Activated CD4-positive, alpha-beta T cell treated with anti-CD3 and anti-CD28 coated beads, Interleukin-2, amount 10 ng/mL, durations not matched to agents 24 days and 14 days (primary cell): Measurements from ENCODE around the gene CYSTM1. TPM values are rescaled to one million over a fixed set of nuclear protein-coding genes. Genes with fewer than 3 reads are reported as not detected.

Experiments
- DNase-seq: peaks from one replicate; pipeline ENCODE4 v3.0.0; 2022
- H3K27ac Mint-ChIP-seq: one replicate; pipeline ENCODE4 v1.8.0; 2022; ENCODE audit warnings: mild to moderate bottlenecking, mixed read lengths
- H3K27me3 Mint-ChIP-seq: one replicate; pipeline ENCODE4 v1.8.0; 2022; ENCODE audit warnings: mixed read lengths
- H3K36me3 Mint-ChIP-seq: one replicate; pipeline ENCODE4 v1.8.0; 2022; ENCODE audit warnings: low read depth, mild to moderate bottlenecking, mixed read lengths
- H3K4me1 Mint-ChIP-seq: one replicate; pipeline ENCODE4 v1.8.0; 2021; ENCODE audit warnings: mixed read lengths
- H3K4me3 Mint-ChIP-seq: one replicate; pipeline ENCODE4 v1.8.0; 2022; ENCODE audit warnings: mild to moderate bottlenecking, moderate library complexity, mixed read lengths
- H3K9me3 Mint-ChIP-seq: one replicate; pipeline ENCODE4 v1.8.0; 2021; ENCODE audit warnings: mixed read lengths
- intact Hi-C: fragments of 100-400 bp; cut with micrococcal nuclease; formaldehyde crosslinking; loops from one replicate; pipeline ENCODE4 v1.15.1; 2023
- total RNA-seq: library from RNA; stranded (reverse); gene quantifications from 2 replicates; pipeline ENCODE4 v1.2.3, GENCODE V29; 2022

Gene CYSTM1
- total RNA-seq, 1 donor from 2014 or later: 17.3 TPM

DNA sequence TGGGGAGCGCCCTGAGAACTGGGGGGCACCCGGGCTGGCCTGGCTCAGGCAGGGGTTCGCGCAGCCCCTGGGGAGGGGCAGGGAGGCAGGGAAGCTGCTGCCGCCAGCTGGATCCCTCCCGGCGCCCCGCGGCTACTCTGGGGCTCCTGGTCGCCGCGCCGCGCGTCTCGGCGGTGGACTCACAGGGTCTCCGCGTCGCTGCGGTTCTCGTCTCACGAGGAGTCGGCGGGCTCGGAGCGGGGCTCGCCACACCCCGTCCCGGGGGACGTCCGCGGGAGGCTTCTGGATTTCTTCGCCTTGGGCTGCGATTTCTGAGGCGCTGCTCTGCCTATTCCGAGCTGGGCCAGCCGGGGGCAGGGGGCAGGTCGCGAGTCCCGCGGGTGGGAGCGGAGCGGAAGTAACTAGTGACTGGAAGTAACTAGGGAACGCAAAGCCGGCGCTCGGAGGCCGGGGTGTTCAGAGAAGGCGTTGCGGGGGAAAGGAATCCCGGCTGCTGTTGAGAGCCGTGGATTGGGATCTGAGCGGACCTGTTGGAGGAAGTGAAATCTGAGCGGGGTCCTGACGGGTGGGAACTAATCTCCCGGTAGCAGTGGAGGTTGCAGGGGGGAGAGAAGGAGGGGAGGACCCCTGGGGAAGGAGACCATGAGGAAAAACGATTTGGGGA lies 511 bp downstream of the CYSTM1 start:
- H3K27me3 Mint-ChIP-seq: peaks cover 19% of the 10 kb centered on the region
- H3K9me3 Mint-ChIP-seq: no peaks in the 10 kb centered on the region
- peak overlapping the region; percentile 78 for H3K27ac Mint-ChIP-seq
- peak; percentile 90 for DNase-seq
- H3K36me3 Mint-ChIP-seq: no peaks in the 10 kb centered on the region
- peaks cover 10% of the 10 kb centered on the region for H3K4me1 Mint-ChIP-seq
- intact Hi-C loops: loop anchor here (1.0 to 10.0 kb wide), 3 partner anchors 68 to 379 kb away; partner anchors contain the start of gene SRA1
- H3K4me3 Mint-ChIP-seq: peak overlapping the region; percentile 95

DNA sequence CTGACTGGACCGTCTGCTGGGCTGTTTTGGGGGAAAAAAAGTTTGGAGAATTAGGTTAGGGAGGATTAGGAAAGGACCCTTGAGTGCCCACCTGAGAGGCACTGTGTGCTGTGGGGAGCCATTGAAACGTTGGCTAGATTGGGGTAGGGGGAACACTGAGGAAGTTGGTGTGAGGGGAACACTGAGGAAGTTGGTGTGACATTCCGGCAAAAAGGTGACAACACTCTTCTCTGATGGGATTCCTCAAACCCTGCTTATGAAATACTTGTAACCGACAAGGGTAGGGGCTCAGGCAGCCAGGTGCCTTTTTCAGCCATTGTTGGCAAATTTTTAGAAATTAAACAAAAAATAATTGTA lies 1.0 kb downstream of the CYSTM1 start:
- H3K36me3 Mint-ChIP-seq: no peaks in the 10 kb centered on the region
- H3K4me1 Mint-ChIP-seq: peaks cover 12% of the 10 kb centered on the region
- H3K27me3 Mint-ChIP-seq: peaks cover 19% of the 10 kb centered on the region
- intact Hi-C loops: loop anchor here (10.0 kb wide), 1 partner anchor 379 kb away; the partner anchor contains the start of gene SRA1
- H3K9me3 Mint-ChIP-seq: no peaks in the 10 kb centered on the region
- H3K4me3 Mint-ChIP-seq: peak overlapping the region; percentile 95
- no peak for DNase-seq
- peak overlapping the region; percentile 78 for H3K27ac Mint-ChIP-seq

- no peak for DNase-seq
- Mint-ChIP-seq H3K27me3 (peaks cover 14% of the 10 kb centered on the region), H3K9me3 (no peaks in the 10 kb centered on the region), H3K4me3 (no peak overlapping the region), H3K36me3 (no peaks in the 10 kb centered on the region), H3K27ac (no peak overlapping the region), H3K4me1 (peaks cover 14% of the 10 kb centered on the region)
- intact Hi-C loops: loop anchor here (10.0 kb wide), 1 partner anchor 377 kb away; the partner anchor contains the start of gene SRA1
Measured at GRCh38 chr5:140178086-140178410, 3.1 kb downstream of the CYSTM1 start.

GRCh38 chr5:140178482-140179116 lies 3.6 kb downstream of the CYSTM1 start:
- no peak overlapping the region for H3K4me3 Mint-ChIP-seq
- peaks cover 8% of the 10 kb centered on the region for H3K27me3 Mint-ChIP-seq
- H3K27ac Mint-ChIP-seq: no peak overlapping the region
- H3K9me3 Mint-ChIP-seq: no peaks in the 10 kb centered on the region
- peaks cover 14% of the 10 kb centered on the region for H3K4me1 Mint-ChIP-seq
- intact Hi-C loops: loop anchor here (10.0 kb wide), 1 partner anchor 376 kb away; the partner anchor contains the start of gene SRA1
- no peaks in the 10 kb centered on the region for H3K36me3 Mint-ChIP-seq
- DNase-seq: no peak

DNA sequence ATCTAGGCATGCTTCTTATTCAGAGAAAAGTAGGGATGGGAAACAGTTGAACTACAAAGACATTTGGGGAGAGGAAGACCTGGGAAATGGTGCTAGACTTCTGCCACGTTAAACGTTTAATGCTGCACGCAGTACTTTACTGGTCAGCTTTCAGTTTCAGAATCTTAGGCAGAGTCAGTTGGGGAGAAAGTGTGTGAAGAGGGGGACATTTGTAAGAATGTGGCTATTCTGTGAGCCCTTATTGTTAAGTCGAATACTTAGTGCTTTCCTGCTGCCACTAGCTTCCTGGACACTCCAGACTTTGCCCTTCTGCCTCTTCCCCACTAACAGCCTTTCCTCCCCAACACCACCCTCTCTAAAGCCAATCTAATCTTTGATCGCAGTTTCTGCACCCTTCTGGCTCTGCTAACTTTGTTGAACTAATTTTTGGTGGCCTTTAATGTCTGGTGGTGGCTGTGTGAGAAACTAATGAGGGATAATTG lies 6.1 kb downstream of the CYSTM1 start:
- Mint-ChIP-seq H3K27me3 (peaks cover 2% of the 10 kb centered on the region), H3K9me3 (no peaks in the 10 kb centered on the region), H3K36me3 (no peaks in the 10 kb centered on the region), H3K4me1 (peaks cover 4% of the 10 kb centered on the region), H3K4me3 (no peak overlapping the region), H3K27ac (peak overlapping the region; percentile 40)
- no peak for DNase-seq
- intact Hi-C loops: no loop called here

- H3K4me1 Mint-ChIP-seq: peaks cover 4% of the 10 kb centered on the region
- H3K4me3 Mint-ChIP-seq: no peak overlapping the region
- H3K27ac Mint-ChIP-seq: no peak overlapping the region
- DNase-seq: no peak
- H3K36me3 Mint-ChIP-seq: no peaks in the 10 kb centered on the region
- intact Hi-C loops: no loop called here
- H3K9me3 Mint-ChIP-seq: no peaks in the 10 kb centered on the region
- no peaks in the 10 kb centered on the region for H3K27me3 Mint-ChIP-seq
Measured at GRCh38 chr5:140181525-140181924, 6.5 kb downstream of the CYSTM1 start.

DNA sequence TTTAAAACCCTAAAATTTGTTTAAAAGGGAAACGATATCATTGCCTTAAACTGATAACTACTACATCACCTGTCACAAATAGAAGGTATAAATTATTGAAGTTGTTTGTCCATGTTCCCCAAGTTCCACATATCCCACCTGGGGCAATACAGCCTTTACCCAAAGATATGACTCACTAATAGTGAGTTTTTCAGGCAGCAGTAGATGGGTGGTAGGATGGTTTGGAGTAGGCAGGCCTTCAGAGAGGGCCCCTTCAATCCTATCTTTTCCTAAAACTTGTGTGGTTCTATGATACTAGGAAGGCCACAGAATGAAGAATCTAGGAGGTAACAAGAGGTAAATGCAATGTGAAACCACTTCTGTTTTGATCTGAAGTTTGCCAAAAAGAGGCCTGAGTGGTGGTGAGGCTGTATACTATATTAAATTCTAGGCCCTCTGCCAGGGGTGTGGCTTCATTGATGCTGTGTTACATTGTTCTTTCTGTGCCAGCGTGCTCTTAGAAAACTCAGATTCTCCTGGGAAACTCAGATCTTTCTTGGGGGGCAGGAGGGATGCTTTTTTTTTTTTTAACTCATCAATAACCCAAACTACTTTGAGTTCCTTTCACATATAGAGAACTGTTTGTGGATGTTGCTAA lies 7.2 kb downstream of the CYSTM1 start:
- no peak for DNase-seq
- Mint-ChIP-seq H3K4me1 (peaks cover 4% of the 10 kb centered on the region), H3K9me3 (no peaks in the 10 kb centered on the region), H3K27me3 (peaks cover 2% of the 10 kb centered on the region), H3K4me3 (no peak overlapping the region), H3K27ac (no peak overlapping the region), H3K36me3 (no peaks in the 10 kb centered on the region)
- intact Hi-C loops: no loop called here

- H3K27ac Mint-ChIP-seq: no peak overlapping the region
- peaks cover 3% of the 10 kb centered on the region for H3K27me3 Mint-ChIP-seq
- peaks cover 4% of the 10 kb centered on the region for H3K4me1 Mint-ChIP-seq
- no peak for DNase-seq
- no peaks in the 10 kb centered on the region for H3K36me3 Mint-ChIP-seq
- intact Hi-C loops: no loop called here
- no peak overlapping the region for H3K4me3 Mint-ChIP-seq
- H3K9me3 Mint-ChIP-seq: no peaks in the 10 kb centered on the region
Measured at GRCh38 chr5:140182803-140183367, 7.9 kb downstream of the CYSTM1 start.

DNA sequence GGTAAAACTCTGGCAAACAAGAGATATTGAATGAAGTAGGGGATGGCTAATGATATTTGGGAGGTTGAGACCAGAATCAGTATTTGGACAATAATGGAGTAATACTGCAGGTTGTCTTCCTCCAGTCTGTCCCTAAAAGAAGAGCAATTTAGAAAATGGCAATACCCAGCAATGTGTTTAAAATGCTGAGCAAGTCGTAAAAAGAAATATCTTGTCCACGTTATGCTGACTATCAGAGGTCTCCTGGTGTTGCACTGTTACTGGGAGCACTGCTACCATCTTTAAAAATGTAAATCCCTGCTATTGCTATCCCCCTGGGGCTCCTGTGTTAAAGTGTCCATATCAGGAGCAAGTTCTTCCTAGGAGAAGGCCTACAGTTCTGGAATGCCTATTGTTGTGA lies 10.4 kb downstream of the CYSTM1 start:
- Mint-ChIP-seq H3K4me1 (peaks cover 4% of the 10 kb centered on the region), H3K4me3 (no peak overlapping the region), H3K27me3 (peaks cover 6% of the 10 kb centered on the region), H3K36me3 (peaks cover 3% of the 10 kb centered on the region), H3K27ac (no peak overlapping the region), H3K9me3 (peaks cover 4% of the 10 kb centered on the region)
- intact Hi-C loops: no loop called here
- DNase-seq: no peak

DNA sequence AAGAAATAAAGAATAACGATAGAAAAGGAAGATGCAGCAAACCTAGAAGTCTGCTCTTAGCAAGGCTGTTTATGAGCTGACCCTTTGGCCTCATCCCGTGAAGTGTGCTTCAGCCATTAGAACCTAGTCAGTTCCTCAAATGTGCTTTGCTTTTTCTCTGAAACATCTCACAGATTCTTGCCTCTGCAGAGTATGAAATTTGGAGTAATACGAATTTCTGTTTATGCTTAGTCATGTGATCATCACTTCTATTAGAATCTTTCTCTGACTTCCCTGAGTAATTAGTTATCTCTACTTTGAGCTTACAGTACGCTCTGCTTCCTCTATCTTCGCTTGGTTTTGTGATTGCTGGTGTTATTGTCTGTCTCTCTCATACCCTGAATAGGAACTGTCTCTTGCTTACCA lies 11.3 kb downstream of the CYSTM1 start:
- no peak for DNase-seq
- peaks cover 3% of the 10 kb centered on the region for H3K36me3 Mint-ChIP-seq
- H3K4me1 Mint-ChIP-seq: peaks cover 2% of the 10 kb centered on the region
- intact Hi-C loops: no loop called here
- H3K27ac Mint-ChIP-seq: no peak overlapping the region
- peaks cover 4% of the 10 kb centered on the region for H3K9me3 Mint-ChIP-seq
- H3K27me3 Mint-ChIP-seq: peaks cover 10% of the 10 kb centered on the region
- no peak overlapping the region for H3K4me3 Mint-ChIP-seq

- Mint-ChIP-seq H3K4me1 (no peaks in the 10 kb centered on the region), H3K9me3 (peaks cover 4% of the 10 kb centered on the region), H3K36me3 (peaks cover 3% of the 10 kb centered on the region), H3K4me3 (no peak overlapping the region), H3K27ac (no peak overlapping the region), H3K27me3 (peaks cover 13% of the 10 kb centered on the region)
- DNase-seq: no peak
- intact Hi-C loops: no loop called here
Measured at GRCh38 chr5:140189253-140189652, 14.3 kb downstream of the CYSTM1 start.

DNA sequence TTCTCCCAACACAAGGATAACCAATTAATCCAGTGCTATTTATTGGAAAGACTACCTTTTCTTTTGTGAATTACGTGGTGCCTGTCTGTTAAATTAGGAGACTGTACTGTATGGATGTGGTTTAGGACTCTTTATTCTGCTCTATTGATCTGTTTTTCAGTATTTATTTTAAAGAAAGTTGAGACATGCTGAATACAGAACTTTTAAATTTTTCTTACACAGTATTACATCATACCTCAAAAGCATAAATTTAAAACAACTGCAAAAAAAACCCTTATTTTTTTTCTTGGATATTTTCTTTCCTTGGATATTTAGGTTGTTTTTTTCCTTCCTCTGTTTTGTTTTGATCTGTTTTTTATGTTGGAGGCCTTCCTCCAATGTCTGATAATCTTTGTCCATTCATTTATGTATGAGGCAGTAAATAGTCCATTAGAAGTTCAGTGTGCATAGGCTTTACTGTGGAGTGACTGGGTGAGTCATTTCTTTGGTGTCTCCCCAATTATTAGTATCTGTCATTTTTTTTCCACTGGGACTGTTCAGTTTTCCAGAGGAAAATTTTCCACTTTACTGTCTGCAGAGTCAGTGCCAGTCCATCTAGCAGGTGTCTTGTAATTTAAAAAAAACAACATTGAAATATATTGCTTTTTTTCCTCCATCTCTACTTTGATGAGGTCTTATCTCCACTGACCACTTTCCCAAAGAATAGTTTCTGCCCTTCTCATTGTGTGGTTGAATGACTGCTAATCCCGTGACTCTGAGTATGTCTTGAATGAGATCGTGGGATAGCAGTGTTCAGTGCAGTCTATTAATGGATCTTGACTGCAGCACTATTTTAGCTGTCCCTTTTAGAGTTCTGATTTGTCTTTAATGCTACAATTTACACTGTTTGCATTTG lies 15.2 kb downstream of the CYSTM1 start:
- Mint-ChIP-seq H3K27me3 (peaks cover 13% of the 10 kb centered on the region), H3K27ac (no peak overlapping the region), H3K9me3 (peaks cover 4% of the 10 kb centered on the region), H3K4me3 (no peak overlapping the region), H3K36me3 (peaks cover 3% of the 10 kb centered on the region), H3K4me1 (no peaks in the 10 kb centered on the region)
- no peak for DNase-seq
- intact Hi-C loops: no loop called here

- Mint-ChIP-seq H3K4me3 (no peak overlapping the region), H3K4me1 (no peaks in the 10 kb centered on the region), H3K27me3 (peaks cover 13% of the 10 kb centered on the region), H3K36me3 (peaks cover 3% of the 10 kb centered on the region), H3K27ac (no peak overlapping the region), H3K9me3 (peaks cover 4% of the 10 kb centered on the region)
- intact Hi-C loops: no loop called here
- no peak for DNase-seq
Measured at GRCh38 chr5:140190872-140191218, 15.9 kb downstream of the CYSTM1 start.
